ENCODE measurements around the gene DNAJC22.
"Not testable (repeated sequence)": the region's sequence is repeated elsewhere in the genome, so short reads cannot be mapped to it uniquely, and the experiment has no call there.

DNAJC22 gene

GRCh38 chr12:49346659-49347310 is at the start of gene DNAJC22:
Gene DNAJC22 (plus strand): TSS chr12:49346888. CDS start chr12:49348873, 1,985 bp downstream.
- no peak for DNase-seq

- no peak for DNase-seq
Observed at GRCh38 chr12:49297695-49298060, 49.0 kb upstream of the DNAJC22 start.

DNA sequence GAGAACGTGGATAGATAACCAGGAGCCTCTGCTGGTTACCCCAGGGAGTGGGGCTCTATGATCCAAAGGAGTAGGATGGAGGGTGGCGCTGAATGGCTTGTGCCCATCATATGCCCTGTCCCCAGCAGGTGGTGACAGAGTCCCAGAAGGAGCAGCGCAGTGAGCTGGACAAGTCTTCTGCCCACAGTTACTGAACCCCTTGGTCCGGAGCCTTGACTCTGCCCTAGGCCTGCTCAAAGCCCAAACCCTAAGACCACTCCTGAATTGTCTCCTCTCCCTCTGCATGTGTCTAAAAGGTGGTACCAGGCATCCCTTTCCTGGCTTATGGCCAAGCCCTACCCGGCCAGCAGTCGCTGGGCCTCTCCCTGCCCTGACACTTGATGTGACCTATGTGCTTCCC is 48.5 kb upstream of the DNAJC22 start:
- peak in 1 of 2 experiments; percentile 20 for DNase-seq

GRCh38 chr12:49301760-49302159 is 44.9 kb upstream of the DNAJC22 start:
- no peak for DNase-seq

GRCh38 chr12:49304161-49304560 is 42.5 kb upstream of the DNAJC22 start:
- no peak for DNase-seq

DNA sequence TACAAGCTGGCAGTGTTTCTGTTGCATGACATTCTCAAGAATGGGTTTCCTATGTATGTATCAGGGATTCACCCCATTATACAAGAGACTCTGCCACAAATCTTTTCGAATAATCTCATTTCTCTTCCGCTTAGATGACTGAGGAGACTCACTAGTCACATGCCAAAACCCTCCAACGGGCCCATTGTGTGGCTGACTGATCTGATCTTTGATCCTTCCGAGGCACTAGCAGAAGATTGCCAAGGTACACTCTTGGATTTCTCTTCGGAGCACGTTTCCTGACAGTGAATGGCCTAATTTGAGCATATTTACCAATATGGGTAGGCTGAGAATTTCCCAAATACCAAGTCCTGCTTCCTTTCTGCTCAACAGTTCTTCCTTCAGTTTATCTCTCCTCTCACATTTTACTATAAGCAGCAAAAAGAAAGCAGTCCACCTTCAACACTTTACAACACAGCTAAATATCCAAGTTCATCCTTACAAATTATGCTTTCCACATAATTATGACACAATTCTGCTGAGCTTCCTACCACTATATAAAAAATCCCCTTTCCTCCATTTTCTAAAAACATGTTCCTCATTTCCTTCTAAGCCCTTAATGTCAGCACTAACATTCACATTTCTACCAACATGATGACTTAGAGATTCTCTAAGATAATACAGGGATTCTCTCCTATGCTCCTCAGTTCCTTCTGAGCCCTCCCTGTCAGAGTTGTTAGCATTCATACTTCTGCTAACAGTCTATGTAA is 40.8 kb upstream of the DNAJC22 start:
- DNase-seq = no peak

DNA sequence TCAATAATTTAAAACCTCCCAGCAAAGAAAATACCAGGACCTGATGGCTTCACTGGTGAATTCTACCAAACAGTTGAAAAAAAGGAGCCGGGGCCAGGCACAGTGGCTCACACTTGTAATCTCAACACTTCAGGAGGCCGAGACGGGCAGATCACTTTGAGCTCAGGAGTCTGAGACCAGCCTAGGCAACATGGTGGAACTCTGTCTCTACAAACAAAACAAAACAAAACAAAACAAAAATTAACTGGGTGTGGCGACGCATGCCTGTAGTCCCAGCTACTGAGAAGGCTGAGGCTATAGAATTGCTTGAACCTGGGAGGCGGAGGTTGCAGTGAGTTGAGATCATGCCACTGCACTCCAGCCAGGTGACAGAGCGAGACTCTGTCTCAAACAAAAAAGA is 37.3 kb upstream of the DNAJC22 start:
- DNase-seq = no peak

DNA sequence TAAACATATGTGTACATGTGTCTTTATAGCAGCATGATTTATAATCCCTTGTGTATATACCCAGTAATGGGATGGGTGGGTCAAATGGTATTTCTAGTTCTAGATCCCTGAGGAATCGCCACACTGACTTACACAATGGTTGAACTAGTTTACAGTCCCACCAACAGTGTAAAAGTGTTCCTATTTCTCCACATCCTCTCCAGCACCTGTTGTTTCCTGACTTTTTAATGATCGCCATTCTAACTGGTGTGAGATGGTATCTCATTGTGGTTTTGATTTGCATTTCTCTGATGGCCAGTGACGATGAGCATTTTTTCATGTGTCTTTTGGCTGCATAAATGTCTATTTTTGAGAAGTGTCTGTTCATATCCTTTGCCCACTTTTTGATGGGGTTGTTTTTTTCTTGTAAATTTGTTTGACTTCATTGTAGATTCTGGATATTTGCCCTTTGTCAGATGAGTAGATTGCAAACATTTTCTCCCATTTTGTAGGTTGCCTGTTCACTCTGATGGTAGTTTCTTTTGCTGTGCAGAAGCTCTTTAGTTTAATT is 36.2 kb upstream of the DNAJC22 start:
- DNase-seq = not testable (repeated sequence)

- no peak for DNase-seq
Observed at GRCh38 chr12:49314811-49315210, 31.9 kb upstream of the DNAJC22 start.

DNA sequence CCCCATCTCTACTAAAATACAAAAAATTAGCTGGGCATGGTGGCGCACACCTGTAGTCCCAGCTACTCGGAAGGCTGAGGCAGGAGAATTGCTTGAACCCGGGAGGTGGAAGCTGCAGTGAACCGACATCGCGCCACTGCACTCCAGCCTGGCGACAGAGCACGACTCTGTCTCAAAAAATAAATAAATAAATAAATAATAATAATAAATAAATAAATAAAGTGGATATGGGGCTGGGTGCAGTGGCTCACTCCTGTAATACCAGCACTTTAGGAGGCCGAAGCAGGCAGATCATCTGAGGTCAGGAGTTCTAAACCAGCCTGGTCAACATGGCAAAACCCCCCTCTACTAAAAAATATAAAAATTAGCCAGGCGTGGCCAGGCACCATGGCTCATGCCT is 29.6 kb upstream of the DNAJC22 start:
- DNase-seq = not testable (repeated sequence)

- not testable (repeated sequence) for DNase-seq
Observed at GRCh38 chr12:49320411-49321103, 26.1 kb upstream of the DNAJC22 start.

DNA sequence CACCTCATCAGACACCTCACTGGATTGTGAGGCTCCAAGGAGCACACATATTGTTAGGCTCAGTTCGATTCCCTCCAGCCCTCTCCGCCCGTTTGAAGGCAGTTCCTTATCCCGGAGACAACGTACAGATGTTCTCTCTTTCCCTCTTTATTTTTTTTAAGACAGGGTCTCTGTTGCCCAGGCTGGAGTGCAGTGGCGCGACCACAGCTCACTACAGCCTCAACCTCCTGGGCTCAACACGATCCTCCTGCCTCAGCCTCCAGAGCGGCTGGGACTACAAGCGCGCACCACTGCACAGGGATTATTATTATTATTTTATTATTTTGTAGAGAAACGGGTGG is 24.4 kb upstream of the DNAJC22 start:
- no peak for DNase-seq

- DNase-seq = peak; percentile 98 to 99
Observed at GRCh38 chr12:49322708-49323523, 23.8 kb upstream of the DNAJC22 start, which contains the start of gene TROAP. Gene TROAP (plus strand): TSS chr12:49323255. CDS start chr12:49323609, 354 bp downstream.

DNA sequence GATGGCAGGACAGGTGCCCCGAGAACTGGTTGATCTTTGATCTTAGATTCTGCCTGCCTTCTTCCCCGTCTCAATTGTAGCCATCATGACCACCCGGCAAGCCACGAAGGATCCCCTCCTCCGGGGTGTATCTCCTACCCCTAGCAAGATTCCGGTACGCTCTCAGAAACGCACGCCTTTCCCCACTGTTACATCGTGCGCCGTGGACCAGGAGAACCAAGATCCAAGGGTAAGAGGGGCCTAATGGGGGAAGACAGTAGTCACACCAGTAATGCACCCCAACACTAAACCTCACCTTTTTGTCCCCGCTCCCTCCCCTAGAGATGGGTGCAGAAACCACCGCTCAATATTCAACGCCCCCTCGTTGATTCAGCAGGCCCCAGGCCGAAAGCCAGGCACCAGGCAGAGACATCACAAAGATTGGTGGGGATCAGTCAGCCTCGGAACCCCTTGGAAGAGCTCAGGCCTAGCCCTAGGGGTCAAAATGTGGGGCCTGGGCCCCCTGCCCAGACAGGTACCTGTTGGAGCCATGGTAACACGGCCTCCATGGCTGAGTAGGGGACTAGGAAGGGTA is 23.1 kb upstream of the DNAJC22 start:
- DNase-seq = no peak

- no peak for DNase-seq
Observed at GRCh38 chr12:49325606-49326005, 21.1 kb upstream of the DNAJC22 start.

DNA sequence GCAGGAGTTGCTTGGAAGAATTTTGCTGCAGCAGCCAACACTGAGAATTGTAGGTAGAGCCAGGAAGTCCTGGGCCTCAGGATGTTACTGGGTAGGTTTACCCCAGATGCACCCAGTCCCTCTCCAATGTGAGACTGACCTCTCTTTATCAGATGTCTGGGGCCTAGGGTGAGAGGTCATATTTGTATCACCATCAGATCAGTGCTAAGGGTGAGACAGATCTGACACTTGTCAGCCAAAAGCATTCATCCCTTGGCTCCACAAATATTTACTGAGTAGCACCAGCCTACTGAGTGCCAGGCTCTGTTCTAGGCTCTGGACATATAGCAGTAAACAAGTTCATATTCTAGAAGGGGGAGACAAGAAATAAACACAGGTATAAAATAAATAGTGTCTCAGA is 19.3 kb upstream of the DNAJC22 start:
- no peak for DNase-seq

DNA sequence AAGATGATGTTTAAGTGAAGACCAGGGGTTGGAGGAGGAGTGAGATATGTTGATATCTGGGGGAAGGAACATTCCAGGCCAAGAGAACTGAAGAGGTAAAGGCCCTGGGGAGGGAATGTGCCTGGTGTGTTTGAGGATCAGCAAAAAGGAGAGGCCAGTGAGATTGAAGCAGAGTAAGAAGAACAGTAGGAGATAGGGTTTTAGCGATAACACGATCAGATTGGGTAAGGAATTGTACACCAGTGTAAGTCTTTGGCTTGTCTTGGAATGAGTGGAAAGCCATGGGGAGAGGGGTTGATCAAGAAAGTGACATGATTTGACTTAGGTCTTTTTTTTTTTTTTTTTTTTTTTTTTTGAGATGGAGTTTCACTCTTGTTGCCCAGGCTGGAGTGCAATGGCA is 18.8 kb upstream of the DNAJC22 start:
- no peak for DNase-seq

GRCh38 chr12:49328816-49329215 is 17.9 kb upstream of the DNAJC22 start:
- DNase-seq = no peak

DNA sequence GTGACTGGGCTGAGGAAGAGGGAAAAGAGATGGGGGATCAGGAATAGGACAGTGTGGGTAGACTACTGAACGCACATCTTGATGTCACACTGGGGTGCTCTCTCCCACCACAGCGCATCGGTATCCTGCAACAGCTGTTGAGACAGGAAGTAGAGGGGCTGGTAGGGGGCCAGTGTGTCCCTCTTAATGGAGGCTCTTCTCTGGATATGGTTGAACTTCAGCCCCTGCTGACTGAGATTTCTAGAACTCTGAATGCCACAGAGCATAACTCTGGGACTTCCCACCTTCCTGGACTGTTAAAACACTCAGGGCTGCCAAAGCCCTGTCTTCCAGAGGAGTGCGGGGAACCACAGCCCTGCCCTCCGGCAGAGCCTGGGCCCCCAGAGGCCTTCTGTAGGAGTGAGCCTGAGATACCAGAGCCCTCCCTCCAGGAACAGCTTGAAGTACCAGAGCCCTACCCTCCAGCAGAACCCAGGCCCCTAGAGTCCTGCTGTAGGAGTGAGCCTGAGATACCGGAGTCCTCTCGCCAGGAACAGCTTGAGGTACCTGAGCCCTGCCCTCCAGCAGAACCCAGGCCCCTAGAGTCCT is 16.6 kb upstream of the DNAJC22 start:
- DNase-seq = no peak

DNA sequence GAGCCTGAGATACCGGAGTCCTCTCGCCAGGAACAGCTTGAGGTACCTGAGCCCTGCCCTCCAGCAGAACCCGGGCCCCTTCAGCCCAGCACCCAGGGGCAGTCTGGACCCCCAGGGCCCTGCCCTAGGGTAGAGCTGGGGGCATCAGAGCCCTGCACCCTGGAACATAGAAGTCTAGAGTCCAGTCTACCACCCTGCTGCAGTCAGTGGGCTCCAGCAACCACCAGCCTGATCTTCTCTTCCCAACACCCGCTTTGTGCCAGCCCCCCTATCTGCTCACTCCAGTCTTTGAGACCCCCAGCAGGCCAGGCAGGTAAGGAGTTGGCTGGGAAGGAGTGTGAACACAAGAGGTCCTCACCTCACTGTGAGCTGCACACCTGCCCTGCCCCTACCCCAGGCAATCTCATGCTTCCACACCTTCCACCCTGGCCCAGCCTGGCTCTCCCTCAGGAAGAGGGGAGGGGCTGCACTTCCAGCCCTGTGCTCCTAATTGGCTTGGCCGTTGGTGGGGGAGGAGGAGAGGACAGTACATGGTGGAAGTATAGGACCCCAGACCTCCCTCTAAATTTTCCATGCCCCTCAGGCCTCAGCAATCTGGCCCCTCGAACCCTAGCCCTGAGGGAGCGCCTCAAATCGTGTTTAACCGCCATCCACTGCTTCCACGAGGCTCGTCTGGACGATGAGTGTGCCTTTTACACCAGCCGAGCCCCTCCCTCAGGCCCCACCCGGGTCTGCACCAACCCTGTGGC is 15.9 kb upstream of the DNAJC22 start:
- no peak for DNase-seq

All from Kasumi-1 (cell line).